OCI-LY7 (cell line): ENCODE measurements around the gene OLFM2. TPM values are rescaled to one million over a fixed set of nuclear protein-coding genes. Genes with fewer than 3 reads are reported as not detected.

Source experiments
- BruUV-seq: library from RNA; stranded (reverse); fragments of 400-500 nt; replicated peaks from 2 replicates; lab custom pipeline; 2021; lab: Mats Ljungman, UMichigan
- CTCF ChIA-PET: fragments of 300-600 bp; sonication (Branson Sonifier 250); formaldehyde crosslinking; loops from one replicate; lab custom pipeline; 2022; ENCODE audit warnings: antibody characterized with exemption; ENCODE audit not compliant: unreplicated experiment; lab: Charles Lee
- POLR2A ChIA-PET: fragments of 300-600 bp; sonication (Branson Sonifier 250); formaldehyde crosslinking; loops from one replicate; lab custom pipeline; 2022; ENCODE audit warnings: antibody characterized with exemption; lab: Charles Lee
- DNase-seq: peaks from one replicate; pipeline ENCODE4 v3.0.0-alpha.2; 2015; ENCODE audit warnings: low spot score
- H2AFZ ChIP-seq: fragments of 200-600 bp; sonication (generic), shearing (Covaris generic); 2 replicates; pipeline ENCODE4 v1.6.1; 2014; ENCODE audit warnings: mild to moderate bottlenecking, antibody characterized with exemption, low read length, moderate library complexity
- H3K27ac ChIP-seq: fragments of 200-600 bp; sonication (generic); 2 replicates; pipeline ENCODE4 v1.5.1; 2014; ENCODE audit warnings: mixed run types, low read depth, mild to moderate bottlenecking, moderate library complexity, low read length, inconsistent platforms; ENCODE audit not compliant: poor library complexity, severe bottlenecking
- H3K36me3 ChIP-seq: fragments of 200-600 bp; sonication (generic); 2 replicates; pipeline ENCODE4 v1.6.1; 2014; ENCODE audit warnings: mild to moderate bottlenecking, antibody characterized with exemption, low read length, moderate library complexity, mixed read lengths; ENCODE audit not compliant: insufficient read depth
- H3K4me1 ChIP-seq: fragments of 200-600 bp; sonication (generic); 2 replicates; pipeline ENCODE4 v1.5.1; 2014; ENCODE audit warnings: mild to moderate bottlenecking, low read length; ENCODE audit not compliant: insufficient read depth, poor library complexity, severe bottlenecking
- H3K4me2 ChIP-seq: fragments of 200-600 bp; sonication (generic); 2 replicates; pipeline ENCODE4 v1.6.1; 2014; ENCODE audit warnings: mild to moderate bottlenecking, low read length
- H3K4me3 ChIP-seq: fragments of 200-600 bp; sonication (generic); 2 replicates; pipeline ENCODE4 v1.5.1; 2014; ENCODE audit warnings: mild to moderate bottlenecking, low read depth, low read length; ENCODE audit not compliant: poor library complexity, severe bottlenecking
- H3K79me2 ChIP-seq: fragments of 200-600 bp; sonication (generic); 2 replicates; pipeline ENCODE4 v1.6.1; 2016; ENCODE audit warnings: low read depth, mild to moderate bottlenecking, low read length, moderate library complexity, mixed read lengths; ENCODE audit not compliant: insufficient read depth
- H3K9me2 ChIP-seq: fragments of 200-600 bp; sonication (generic); 2 replicates; pipeline ENCODE4 v1.6.1; 2016; ENCODE audit warnings: mild to moderate bottlenecking, low read length, mixed read lengths; ENCODE audit not compliant: insufficient read depth
- H3K9me3 ChIP-seq: fragments of 200-600 bp; sonication (generic); 2 replicates; pipeline ENCODE4 v1.6.1; 2014; ENCODE audit warnings: mild to moderate bottlenecking, mixed run types, low read length, mixed read lengths
- H4K20me1 ChIP-seq: fragments of 200-600 bp; sonication (generic); 2 replicates; pipeline ENCODE4 v1.6.1; 2014; ENCODE audit warnings: mild to moderate bottlenecking, antibody characterized with exemption, low read length, moderate library complexity, mixed read lengths; ENCODE audit not compliant: insufficient read depth
- EZH2phosphoT487 ChIP-seq: fragments of 200-600 bp; sonication (generic); IDR thresholded peaks from 2 replicates; pipeline ENCODE4 v1.6.1; 2018; ENCODE audit warnings: low read depth, borderline replicate concordance, mild to moderate bottlenecking, mixed run types, antibody characterized with exemption, low read length, moderate library complexity, mixed read lengths
- intact Hi-C: fragments of 100-400 bp; cut with micrococcal nuclease; formaldehyde crosslinking; loops from one replicate; pipeline ENCODE4 v1.10.0; 2022; ENCODE audit not compliant: unreplicated experiment
- total RNA-seq, 2 experiments: library from RNA; depleted of rRNA in 1 of 2; stranded (reverse); fragments of >200 nt in 1 of 2; shearing (Covaris generic) in 1 of 2; gene quantifications; 2 replicates each; pipeline ENCODE4 v1.2.3, GENCODE V29; 2014 to 2022
- TF ChIP-seq, protein P1 (sequence below): fragments of 200-600 bp; sonication (generic); conservative IDR thresholded peaks from 2 replicates; pipeline ENCODE4 v1.5.1; 2014; ENCODE audit warnings: mild to moderate bottlenecking, antibody characterized with exemption, low read length, moderate library complexity, mixed read lengths

The OLFM2 gene
- total RNA-seq, 2 experiments from 2014 or later: not detected

GRCh38 chr19:9861503-9861902, 74.8 kb downstream of the OLFM2 start:
- CTCF ChIA-PET: no interaction called here
- Histone ChIP-seq H3K4me3 (no peak overlapping the region), H3K4me2 (no peak overlapping the region), H3K9me3 (no peaks in the 10 kb centered on the region), H4K20me1 (no peaks in the 10 kb centered on the region), H3K4me1 (peaks cover 4% of the 10 kb centered on the region), H3K79me2 (no peaks in the 10 kb centered on the region), H3K36me3 (no peaks in the 10 kb centered on the region), H3K27ac (no peak overlapping the region), H2AFZ (no peak overlapping the region), H3K9me2 (no peaks in the 10 kb centered on the region)
- DNase-seq: no peak
- BruUV-seq: no TSS peak
- intact Hi-C loops: no loop called here
- POLR2A ChIA-PET: interaction anchor here (0.6 kb wide), 1 partner anchor 83 kb away, joined by 7 read pairs; no protein-coding TSS in a partner anchor
- TF ChIP-seq EZH2phosphoT487: no peak
- TF ChIP-seq, protein P1, sequence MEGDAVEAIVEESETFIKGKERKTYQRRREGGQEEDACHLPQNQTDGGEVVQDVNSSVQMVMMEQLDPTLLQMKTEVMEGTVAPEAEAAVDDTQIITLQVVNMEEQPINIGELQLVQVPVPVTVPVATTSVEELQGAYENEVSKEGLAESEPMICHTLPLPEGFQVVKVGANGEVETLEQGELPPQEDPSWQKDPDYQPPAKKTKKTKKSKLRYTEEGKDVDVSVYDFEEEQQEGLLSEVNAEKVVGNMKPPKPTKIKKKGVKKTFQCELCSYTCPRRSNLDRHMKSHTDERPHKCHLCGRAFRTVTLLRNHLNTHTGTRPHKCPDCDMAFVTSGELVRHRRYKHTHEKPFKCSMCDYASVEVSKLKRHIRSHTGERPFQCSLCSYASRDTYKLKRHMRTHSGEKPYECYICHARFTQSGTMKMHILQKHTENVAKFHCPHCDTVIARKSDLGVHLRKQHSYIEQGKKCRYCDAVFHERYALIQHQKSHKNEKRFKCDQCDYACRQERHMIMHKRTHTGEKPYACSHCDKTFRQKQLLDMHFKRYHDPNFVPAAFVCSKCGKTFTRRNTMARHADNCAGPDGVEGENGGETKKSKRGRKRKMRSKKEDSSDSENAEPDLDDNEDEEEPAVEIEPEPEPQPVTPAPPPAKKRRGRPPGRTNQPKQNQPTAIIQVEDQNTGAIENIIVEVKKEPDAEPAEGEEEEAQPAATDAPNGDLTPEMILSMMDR: no peak

DNA sequence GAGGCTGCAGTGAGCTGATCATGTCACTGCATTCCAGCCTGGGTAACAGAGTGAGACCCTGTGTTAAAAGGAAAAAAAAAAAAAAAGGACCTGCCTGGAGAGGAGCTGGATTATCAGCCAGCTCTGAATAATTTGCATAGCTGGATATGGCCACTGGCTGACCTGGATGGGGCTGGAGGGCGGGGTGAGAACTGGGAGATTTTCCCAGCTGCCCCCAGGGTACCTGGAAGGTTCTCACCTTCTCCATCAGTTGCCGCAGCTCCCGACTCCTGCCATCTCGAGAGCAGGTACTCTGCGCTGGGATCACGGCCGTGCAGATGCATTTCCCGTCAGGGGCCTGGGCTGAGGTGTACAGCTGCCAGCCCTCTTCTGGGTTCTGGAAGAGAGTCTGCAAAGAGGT, 75.9 kb downstream of the OLFM2 start:
- no peak overlapping the region for H2AFZ ChIP-seq
- H3K4me2 ChIP-seq: no peak overlapping the region
- no peaks in the 10 kb centered on the region for H4K20me1 ChIP-seq
- POLR2A ChIA-PET: interaction anchor here (0.6 kb wide), 1 partner anchor 37 kb away, joined by 6 read pairs; no protein-coding TSS in a partner anchor
- DNase-seq: no peak
- H3K4me3 ChIP-seq: no peak overlapping the region
- no TSS peak for BruUV-seq
- no peak overlapping the region for H3K27ac ChIP-seq
- no peak for TF ChIP-seq EZH2phosphoT487
- TF ChIP-seq, protein P1: no peak
- no peaks in the 10 kb centered on the region for H3K9me3 ChIP-seq
- intact Hi-C loops: no loop called here
- H3K36me3 ChIP-seq: no peaks in the 10 kb centered on the region
- H3K4me1 ChIP-seq: peaks cover 4% of the 10 kb centered on the region
- H3K9me2 ChIP-seq: no peaks in the 10 kb centered on the region
- CTCF ChIA-PET: no interaction called here
- H3K79me2 ChIP-seq: no peaks in the 10 kb centered on the region

DNA sequence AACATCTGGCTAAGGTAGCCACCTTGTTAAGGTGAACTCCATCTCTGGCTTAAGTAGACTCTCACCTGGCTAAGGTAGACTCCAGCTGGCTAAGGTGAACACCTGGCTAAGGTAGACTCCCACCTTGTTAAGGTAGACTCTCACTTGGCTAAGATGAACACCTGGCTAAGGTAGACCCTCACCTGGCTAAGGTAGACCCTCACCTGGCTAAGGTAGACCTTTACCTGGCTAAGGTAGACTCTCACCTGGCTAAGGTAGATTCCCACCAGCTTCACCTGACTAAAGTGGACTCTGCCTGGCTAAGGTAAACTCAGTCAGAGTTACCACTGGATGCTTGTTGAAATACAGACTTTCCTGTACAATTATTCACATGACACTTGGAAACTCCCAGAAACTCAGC, 77.5 kb downstream of the OLFM2 start:
- CTCF ChIA-PET: no interaction called here
- no peak for DNase-seq
- Histone ChIP-seq H3K4me2 (no peak overlapping the region), H2AFZ (no peak overlapping the region), H3K36me3 (no peaks in the 10 kb centered on the region), H4K20me1 (no peaks in the 10 kb centered on the region), H3K27ac (no peak overlapping the region), H3K4me3 (no peak overlapping the region), H3K4me1 (peaks cover 4% of the 10 kb centered on the region), H3K9me2 (no peaks in the 10 kb centered on the region), H3K9me3 (no peaks in the 10 kb centered on the region), H3K79me2 (no peaks in the 10 kb centered on the region)
- TF ChIP-seq, protein P1: no peak
- no peak for TF ChIP-seq EZH2phosphoT487
- POLR2A ChIA-PET: interaction anchor here (0.6 kb wide), 1 partner anchor 15 kb away, joined by 3 read pairs; no protein-coding TSS in a partner anchor
- no TSS peak for BruUV-seq
- intact Hi-C loops: no loop called here
